IMR-90 (cell line): ENCODE data around the gene COL6A6. TPM values are rescaled to one million over a fixed set of nuclear protein-coding genes. Genes with fewer than 3 reads are reported as not detected.

Experiments used
- ATAC-seq: fragments of 200-7000 bp; cut with Tn5 transposase; 2 replicates; pipeline ENCODE4 v1.9.1; 2020; ENCODE audit warnings: low read depth, mild to moderate bottlenecking, moderate library complexity
- BruUV-seq: library from RNA; stranded (reverse); fragments of 400-500 nt; replicated peaks from 2 replicates; lab custom pipeline; 2021; lab: Mats Ljungman, UMichigan
- CTCF ChIA-PET: fragments of 300-600 bp; formaldehyde crosslinking; extraction: SDS; loops from one replicate; lab custom pipeline; 2021; ENCODE audit warnings: antibody characterized with exemption; lab: Yijun Ruan, JAX
- POLR2A ChIA-PET: fragments of 300-600 bp; sonication (Branson Sonifier 250); formaldehyde crosslinking; loops from one replicate; lab custom pipeline; 2022; ENCODE audit warnings: antibody characterized with exemption; ENCODE audit not compliant: unreplicated experiment; lab: Charles Lee
- DNase-seq: peaks from one replicate; pipeline ENCODE4 v3.0.0; 2013
- H2AFZ ChIP-seq: replicated peaks from 2 replicates; pipeline ENCODE3; 2013; ENCODE audit warnings: low read length, mild to moderate bottlenecking; ENCODE audit not compliant: poor library complexity
- H2AK5ac ChIP-seq: 2 replicates; pipeline ENCODE4 v1.6.1; 2013; ENCODE audit warnings: low read depth, low read length, inconsistent platforms
- H2AK9ac ChIP-seq: replicated peaks from 2 replicates; pipeline ENCODE3; 2013; ENCODE audit warnings: mild to moderate bottlenecking, low read depth, low read length, moderate library complexity; ENCODE audit not compliant: poor library complexity
- H2BK120ac ChIP-seq: 2 replicates; pipeline ENCODE4 v1.6.1; 2013; ENCODE audit warnings: low read depth, low read length, inconsistent platforms
- H2BK15ac ChIP-seq: 3 replicates; pipeline ENCODE4 v1.6.1; 2013; ENCODE audit warnings: low read depth, low read length, inconsistent platforms
- H2BK20ac ChIP-seq: 2 replicates; pipeline ENCODE4 v1.6.1; 2013; ENCODE audit warnings: low read depth, mild to moderate bottlenecking, inconsistent platforms, low read length, moderate library complexity
- H2BK5ac ChIP-seq: 2 replicates; pipeline ENCODE4 v1.6.1; 2013; ENCODE audit warnings: mild to moderate bottlenecking, low read depth, low read length, inconsistent platforms; ENCODE audit not compliant: poor library complexity, severe bottlenecking
- H3K14ac ChIP-seq: replicated peaks from 2 replicates; pipeline ENCODE4 v1.6.1; 2013; ENCODE audit warnings: low read depth, low read length, inconsistent platforms
- H3K18ac ChIP-seq: 2 replicates; pipeline ENCODE4 v1.6.1; 2013; ENCODE audit warnings: low read depth, low read length, control low read depth
- H3K23ac ChIP-seq: 2 replicates; pipeline ENCODE4 v1.6.1; 2013; ENCODE audit warnings: low read depth, low read length, inconsistent platforms
- H3K27ac ChIP-seq: 2 replicates; pipeline ENCODE4 v1.5.1; 2013; ENCODE audit warnings: mild to moderate bottlenecking, control low read depth, low read length; ENCODE audit not compliant: insufficient read depth
- H3K27me3 ChIP-seq: 2 replicates; pipeline ENCODE4 v1.6.1; 2013; ENCODE audit warnings: low read length; ENCODE audit not compliant: control insufficient read depth, insufficient read depth
- H3K36me3 ChIP-seq: 2 replicates; pipeline ENCODE4 v1.6.1; 2013; ENCODE audit warnings: low read length, mixed read lengths; ENCODE audit not compliant: control insufficient read depth, insufficient read depth
- H3K4ac ChIP-seq: 2 replicates; pipeline ENCODE4 v1.6.1; 2013; ENCODE audit warnings: low read depth, low read length, inconsistent platforms
- H3K4me1 ChIP-seq: 2 replicates; pipeline ENCODE4 v1.6.1; 2013; ENCODE audit warnings: low read length, mixed read lengths; ENCODE audit not compliant: control insufficient read depth, insufficient read depth
- H3K4me2 ChIP-seq: 2 replicates; pipeline ENCODE4 v1.6.1; 2013; ENCODE audit warnings: low read depth, mild to moderate bottlenecking, control low read depth, low read length, moderate library complexity
- H3K4me3 ChIP-seq: 2 replicates; pipeline ENCODE4 v1.5.1; 2013; ENCODE audit warnings: low read depth, mild to moderate bottlenecking, control low read depth, low read length, moderate library complexity; ENCODE audit not compliant: insufficient read depth
- H3K56ac ChIP-seq: 2 replicates; pipeline ENCODE4 v1.6.1; 2013; ENCODE audit warnings: low read length, inconsistent platforms; ENCODE audit not compliant: insufficient read depth; ENCODE audit errors: extremely low read depth
- H3K79me1 ChIP-seq, 2 experiments: 2 replicates each; pipeline ENCODE4 v1.6.1; 2013; ENCODE audit warnings: low read length in 2 of 2, inconsistent platforms in 1 of 2, low read depth in 1 of 2
- H3K9ac ChIP-seq: 2 replicates; pipeline ENCODE4 v1.6.1; 2013; ENCODE audit warnings: low read depth, low read length, control low read depth
- H3K9me1 ChIP-seq: 2 replicates; pipeline ENCODE4 v1.6.1; 2013; ENCODE audit warnings: low read length, inconsistent platforms; ENCODE audit not compliant: insufficient read depth
- H3K9me3 ChIP-seq: 2 replicates; pipeline ENCODE4 v1.6.1; 2013; ENCODE audit warnings: low read length; ENCODE audit not compliant: control insufficient read depth, insufficient read depth
- H4K20me1 ChIP-seq: 2 replicates; pipeline ENCODE4 v1.6.1; 2013; ENCODE audit warnings: low read length, inconsistent platforms; ENCODE audit not compliant: insufficient read depth
- H4K5ac ChIP-seq: 2 replicates; pipeline ENCODE4 v1.6.1; 2013; ENCODE audit warnings: mild to moderate bottlenecking, low read depth, low read length, control low read depth
- H4K8ac ChIP-seq, 2 experiments: 2 replicates each; pipeline ENCODE4 v1.6.1; 2013; ENCODE audit warnings: low read depth in 2 of 2, low read length in 2 of 2, control low read depth in 1 of 2, inconsistent platforms in 1 of 2
- H4K91ac ChIP-seq: 2 replicates; pipeline ENCODE4 v1.6.1; 2013; ENCODE audit warnings: low read depth, low read length, inconsistent platforms; ENCODE audit not compliant: insufficient read depth
- BHLHE40 ChIP-seq: fragments of 150-350 bp; IDR thresholded peaks from 2 replicates; pipeline ENCODE4 v1.6.1; 2016; ENCODE audit warnings: mild to moderate bottlenecking, low read depth, low read length
- CEBPB ChIP-seq: IDR thresholded peaks from 2 replicates; pipeline ENCODE4 v1.6.1; 2012; ENCODE audit warnings: low read depth, low read length, improper control_type of control experiment
- CHD1 ChIP-seq: IDR thresholded peaks from 2 replicates; pipeline ENCODE4 v1.6.1; 2012; ENCODE audit warnings: low read depth, low read length, improper control_type of control experiment
- FOS ChIP-seq: fragments of 150-350 bp; IDR thresholded peaks from 2 replicates; pipeline ENCODE4 v1.6.1; 2016; ENCODE audit warnings: low read depth, low read length
- MAFK ChIP-seq: IDR thresholded peaks from 2 replicates; pipeline ENCODE4 v1.6.1; 2012; ENCODE audit warnings: low read depth, low read length, improper control_type of control experiment
- MAZ ChIP-seq: IDR thresholded peaks from 2 replicates; pipeline ENCODE4 v1.6.1; 2012; ENCODE audit warnings: low read depth, mild to moderate bottlenecking, low read length, improper control_type of control experiment, moderate library complexity, borderline replicate concordance
- MXI1 ChIP-seq: IDR thresholded peaks from 2 replicates; pipeline ENCODE4 v1.6.1; 2012; ENCODE audit warnings: low read depth, mild to moderate bottlenecking, low read length, moderate library complexity, borderline replicate concordance
- NFE2L2 ChIP-seq: fragments of 150-350 bp; IDR thresholded peaks from 2 replicates; pipeline ENCODE4 v1.6.1; 2016; ENCODE audit warnings: low read depth, mild to moderate bottlenecking, low read length
- POLR2A ChIP-seq: IDR thresholded peaks from 2 replicates; pipeline ENCODE4 v1.6.1; 2012; ENCODE audit warnings: mild to moderate bottlenecking, low read depth, low read length
- RAD21 ChIP-seq: IDR thresholded peaks from 2 replicates; pipeline ENCODE4 v1.6.1; 2012; ENCODE audit warnings: low read length, improper control_type of control experiment
- RCOR1 ChIP-seq: IDR thresholded peaks from 2 replicates; pipeline ENCODE4 v1.6.1; 2012; ENCODE audit warnings: mild to moderate bottlenecking, low read length, improper control_type of control experiment; ENCODE audit not compliant: insufficient replicate concordance
- RFX5 ChIP-seq: IDR thresholded peaks from 2 replicates; pipeline ENCODE4 v1.8.0; 2012; ENCODE audit warnings: low read depth, mild to moderate bottlenecking, low read length, moderate library complexity
- SMC3 ChIP-seq: fragments of 150-350 bp; IDR thresholded peaks from 2 replicates; pipeline ENCODE4 v1.6.1; 2016; ENCODE audit warnings: low read depth, mild to moderate bottlenecking, antibody characterized with exemption, low read length, moderate library complexity
- WGBS, 2 experiments: methylation state at CpG; one replicate each; pipeline versions ENCODE4 v1.1.5 to v1.1.7; 2013; ENCODE audit warnings: missing lambda C conversion rate in 2 of 2; ENCODE audit not compliant: insufficient read length in 1 of 2; ENCODE audit errors: extremely low coverage in 2 of 2; 5-methylcytosine and 5-hydroxymethylcytosine counted together
- dilution Hi-C: fragments of 300-500 bp; cut with HindIII; formaldehyde crosslinking; loops from one replicate; pipeline ENCODE4 v1.14.3; 2018; ENCODE audit warnings: low sequenced_read_pairs; ENCODE audit not compliant: unreplicated experiment
- in situ Hi-C: fragments of 300-500 bp; cut with MboI; formaldehyde crosslinking; loops from 3 replicates; pipeline ENCODE4 v1.14.3; 2019; ENCODE audit warnings: low sequenced_read_pairs, inconsistent platforms, mixed read lengths
- intact Hi-C: fragments of 100-400 bp; cut with micrococcal nuclease; formaldehyde crosslinking; loops from 2 replicates; pipeline ENCODE4 v1.10.0; 2022
- polyA plus RNA-seq, 3 experiments: library from polyadenylated mRNA; depleted of rRNA; stranded (reverse); fragments of >200 nt; gene quantifications; 2 replicates each; pipeline ENCODE4 v1.2.3, GENCODE V29; 2012; ENCODE audit warnings: low replicate concordance in 1 of 3
- total RNA-seq: library from RNA; depleted of rRNA; stranded (reverse); fragments of >200 nt; gene quantifications from 2 replicates; pipeline ENCODE4 v1.2.3, GENCODE V29; 2012
- TF ChIP-seq, protein P1 (sequence below): fragments of 150-350 bp; IDR thresholded peaks from 2 replicates; pipeline ENCODE4 v1.6.1; 2016; ENCODE audit warnings: low read depth, mild to moderate bottlenecking, low read length, moderate library complexity, borderline replicate concordance
- TF ChIP-seq, protein P2 (sequence below): conservative IDR thresholded peaks from 2 replicates; pipeline ENCODE4 v1.5.1; 2012; ENCODE audit warnings: mild to moderate bottlenecking, low read depth, low read length, improper control_type of control experiment
- TF ChIP-seq, protein P3 (sequence below): fragments of 150-350 bp; IDR thresholded peaks from 2 replicates; pipeline ENCODE4 v1.6.1; 2017; ENCODE audit warnings: mild to moderate bottlenecking, antibody characterized with exemption, low read length, low read depth

The COL6A6 gene
- total and polyA plus RNA-seq, 2 of the 4 experiments (the other 2 are of a cell fraction) = not detected

DNA sequence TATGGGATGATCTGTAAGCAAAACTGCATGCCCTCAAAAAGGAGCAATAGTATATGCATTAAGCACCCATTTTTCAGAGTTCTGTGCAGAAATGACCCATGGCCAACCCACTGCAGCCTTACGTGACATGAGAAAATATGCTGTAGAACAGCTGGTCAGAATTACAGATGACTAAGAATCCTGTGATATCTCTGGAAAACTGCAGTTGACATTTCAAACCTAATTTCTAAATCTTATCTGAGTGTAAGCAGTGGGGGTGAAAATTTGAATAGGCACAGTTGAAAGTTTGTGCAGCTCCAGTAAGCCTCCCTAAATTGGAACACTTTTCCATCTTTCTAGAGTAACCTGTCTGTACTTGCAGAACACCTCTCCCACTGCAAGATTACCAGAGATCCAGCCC, 28.7 kb upstream of the COL6A6 start:
- Histone ChIP-seq H3K79me1 (no peaks in the 10 kb centered on the region), H2BK20ac (no peak overlapping the region), H4K8ac (no peak overlapping the region), H4K91ac (no peak overlapping the region), H3K4me2 (no peak overlapping the region), H4K5ac (no peak overlapping the region), H3K27me3 (no peaks in the 10 kb centered on the region), H3K23ac (no peak overlapping the region), H3K9me1 (no peaks in the 10 kb centered on the region), H3K9ac (no peak overlapping the region), H2AFZ (no peak overlapping the region), H3K4ac (no peak overlapping the region), H2BK120ac (no peak overlapping the region), H2AK5ac (no peak overlapping the region), H4K20me1 (no peaks in the 10 kb centered on the region), H2BK5ac (no peak overlapping the region), H3K9me3 (no peaks in the 10 kb centered on the region), H3K56ac (no peak overlapping the region), H2AK9ac (no peak overlapping the region), H3K18ac (no peak overlapping the region), H3K4me1 (no peaks in the 10 kb centered on the region), H3K14ac (no peak overlapping the region), H3K36me3 (no peaks in the 10 kb centered on the region), H2BK15ac (no peak overlapping the region), H3K4me3 (no peak overlapping the region), H3K27ac (no peak overlapping the region)
- no peak for DNase-seq
- no peak for ATAC-seq
- no TSS peak for BruUV-seq
- POLR2A ChIA-PET = no interaction called here
- intact Hi-C loops = loop anchor here (10.0 kb wide), 1 partner anchor 257 kb away; the partner anchor contains the start of gene PIK3R4
- in situ Hi-C loops = no loop called here
- WGBS, 2 experiments = no CpG with 5 or more reads among the region's 1 CpG
- TF ChIP-seq FOS (no peak), SMC3 (no peak), MAZ (no peak), MAFK (no peak), CEBPB (no peak), RFX5 (no peak), MXI1 (no peak), RAD21 (no peak), CHD1 (no peak), RCOR1 (no peak), BHLHE40 (no peak), POLR2A (no peak), NFE2L2 (no peak)
- TF ChIP-seq, protein P1, sequence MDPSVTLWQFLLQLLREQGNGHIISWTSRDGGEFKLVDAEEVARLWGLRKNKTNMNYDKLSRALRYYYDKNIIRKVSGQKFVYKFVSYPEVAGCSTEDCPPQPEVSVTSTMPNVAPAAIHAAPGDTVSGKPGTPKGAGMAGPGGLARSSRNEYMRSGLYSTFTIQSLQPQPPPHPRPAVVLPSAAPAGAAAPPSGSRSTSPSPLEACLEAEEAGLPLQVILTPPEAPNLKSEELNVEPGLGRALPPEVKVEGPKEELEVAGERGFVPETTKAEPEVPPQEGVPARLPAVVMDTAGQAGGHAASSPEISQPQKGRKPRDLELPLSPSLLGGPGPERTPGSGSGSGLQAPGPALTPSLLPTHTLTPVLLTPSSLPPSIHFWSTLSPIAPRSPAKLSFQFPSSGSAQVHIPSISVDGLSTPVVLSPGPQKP = no peak
- TF ChIP-seq, protein P2, sequence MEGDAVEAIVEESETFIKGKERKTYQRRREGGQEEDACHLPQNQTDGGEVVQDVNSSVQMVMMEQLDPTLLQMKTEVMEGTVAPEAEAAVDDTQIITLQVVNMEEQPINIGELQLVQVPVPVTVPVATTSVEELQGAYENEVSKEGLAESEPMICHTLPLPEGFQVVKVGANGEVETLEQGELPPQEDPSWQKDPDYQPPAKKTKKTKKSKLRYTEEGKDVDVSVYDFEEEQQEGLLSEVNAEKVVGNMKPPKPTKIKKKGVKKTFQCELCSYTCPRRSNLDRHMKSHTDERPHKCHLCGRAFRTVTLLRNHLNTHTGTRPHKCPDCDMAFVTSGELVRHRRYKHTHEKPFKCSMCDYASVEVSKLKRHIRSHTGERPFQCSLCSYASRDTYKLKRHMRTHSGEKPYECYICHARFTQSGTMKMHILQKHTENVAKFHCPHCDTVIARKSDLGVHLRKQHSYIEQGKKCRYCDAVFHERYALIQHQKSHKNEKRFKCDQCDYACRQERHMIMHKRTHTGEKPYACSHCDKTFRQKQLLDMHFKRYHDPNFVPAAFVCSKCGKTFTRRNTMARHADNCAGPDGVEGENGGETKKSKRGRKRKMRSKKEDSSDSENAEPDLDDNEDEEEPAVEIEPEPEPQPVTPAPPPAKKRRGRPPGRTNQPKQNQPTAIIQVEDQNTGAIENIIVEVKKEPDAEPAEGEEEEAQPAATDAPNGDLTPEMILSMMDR = no peak
- TF ChIP-seq, protein P3, sequence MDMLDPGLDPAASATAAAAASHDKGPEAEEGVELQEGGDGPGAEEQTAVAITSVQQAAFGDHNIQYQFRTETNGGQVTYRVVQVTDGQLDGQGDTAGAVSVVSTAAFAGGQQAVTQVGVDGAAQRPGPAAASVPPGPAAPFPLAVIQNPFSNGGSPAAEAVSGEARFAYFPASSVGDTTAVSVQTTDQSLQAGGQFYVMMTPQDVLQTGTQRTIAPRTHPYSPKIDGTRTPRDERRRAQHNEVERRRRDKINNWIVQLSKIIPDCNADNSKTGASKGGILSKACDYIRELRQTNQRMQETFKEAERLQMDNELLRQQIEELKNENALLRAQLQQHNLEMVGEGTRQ = no peak
- CTCF ChIA-PET = interaction anchor here (0.6 kb wide), 1 partner anchor 10 kb away, joined by 3 read pairs; no protein-coding TSS in a partner anchor
- dilution Hi-C loops = no loop called here
